Left ventricle myocardium inferior (tissue), 1 donor: Measurements from ENCODE around the gene FNDC4. TPM values are rescaled to one million over a fixed set of nuclear protein-coding genes. Genes with fewer than 3 reads are reported as not detected.

Experiments used
- DNase-seq: peaks from one replicate; pipeline ENCODE4 v3.0.0-alpha.2; 2020
- H3K27ac ChIP-seq: fragments of 200-600 bp; replicated peaks from 2 replicates; pipeline ENCODE4 v1.8.0; 2021
- H3K27me3 ChIP-seq: fragments of 200-600 bp; 2 replicates; pipeline ENCODE4 v1.8.0; 2021; ENCODE audit warnings: low read depth
- H3K36me3 ChIP-seq: fragments of 200-600 bp; 2 replicates; pipeline ENCODE4 v1.8.0; 2021
- H3K4me1 ChIP-seq: fragments of 200-600 bp; 2 replicates; pipeline ENCODE4 v1.8.0; 2021
- H3K4me3 ChIP-seq: fragments of 200-600 bp; 2 replicates; pipeline ENCODE4 v1.8.0; 2021; ENCODE audit warnings: mild to moderate bottlenecking, moderate library complexity
- H3K9me3 ChIP-seq: fragments of 200-600 bp; replicated peaks from 2 replicates; pipeline ENCODE4 v1.8.0; 2021
- intact Hi-C: fragments of 100-400 bp; cut with micrococcal nuclease; formaldehyde crosslinking; loops from one replicate; pipeline ENCODE4 v1.11.0; 2022
- total RNA-seq: library from RNA; stranded (reverse); fragmentation: NEBNext Ultra II Directional; extraction: Animal tissue kit (Norgen Biotek cat#: 25700); gene quantifications from one replicate; pipeline ENCODE4 v1.2.1, GENCODE V29; 2021
- TF ChIP-seq, protein P1 (sequence below): fragments of 200-600 bp; IDR thresholded peaks from 2 replicates; pipeline ENCODE4 v1.8.0; 2021; ENCODE audit warnings: antibody characterized with exemption, mild to moderate bottlenecking, borderline replicate concordance
- donor health status: DM: no; HTN: yes; CAD: no; lungs with severe emphysema.

Gene FNDC4
- total RNA-seq, 1 donor from 2014 or later, result 1.7 TPM

DNA sequence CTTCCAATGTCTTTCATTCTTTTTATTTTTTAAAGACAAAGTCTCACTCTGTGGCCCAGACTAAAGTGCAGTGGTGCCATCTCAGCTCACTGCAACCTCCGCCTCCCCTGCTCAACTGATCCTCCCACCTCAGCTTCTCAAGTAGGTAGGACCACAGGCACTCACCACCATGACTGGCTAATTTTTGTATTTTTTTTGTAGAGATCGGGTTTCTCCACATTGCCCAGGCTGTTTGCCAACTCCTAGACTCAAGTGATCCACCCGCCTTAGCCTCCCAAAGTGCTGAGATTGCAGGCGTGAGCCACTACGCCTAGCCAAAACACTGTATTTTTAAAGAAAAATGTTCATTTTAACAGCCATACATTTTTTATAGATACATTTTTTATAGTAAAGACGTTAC, 14.3 kb upstream of the FNDC4 start:
- no peak overlapping the region for H3K27ac ChIP-seq
- no peaks in the 10 kb centered on the region for H3K4me1 ChIP-seq
- intact Hi-C loops, result no loop called here
- no peaks in the 10 kb centered on the region for H3K9me3 ChIP-seq
- no peak overlapping the region for H3K4me3 ChIP-seq
- TF ChIP-seq, protein P1, sequence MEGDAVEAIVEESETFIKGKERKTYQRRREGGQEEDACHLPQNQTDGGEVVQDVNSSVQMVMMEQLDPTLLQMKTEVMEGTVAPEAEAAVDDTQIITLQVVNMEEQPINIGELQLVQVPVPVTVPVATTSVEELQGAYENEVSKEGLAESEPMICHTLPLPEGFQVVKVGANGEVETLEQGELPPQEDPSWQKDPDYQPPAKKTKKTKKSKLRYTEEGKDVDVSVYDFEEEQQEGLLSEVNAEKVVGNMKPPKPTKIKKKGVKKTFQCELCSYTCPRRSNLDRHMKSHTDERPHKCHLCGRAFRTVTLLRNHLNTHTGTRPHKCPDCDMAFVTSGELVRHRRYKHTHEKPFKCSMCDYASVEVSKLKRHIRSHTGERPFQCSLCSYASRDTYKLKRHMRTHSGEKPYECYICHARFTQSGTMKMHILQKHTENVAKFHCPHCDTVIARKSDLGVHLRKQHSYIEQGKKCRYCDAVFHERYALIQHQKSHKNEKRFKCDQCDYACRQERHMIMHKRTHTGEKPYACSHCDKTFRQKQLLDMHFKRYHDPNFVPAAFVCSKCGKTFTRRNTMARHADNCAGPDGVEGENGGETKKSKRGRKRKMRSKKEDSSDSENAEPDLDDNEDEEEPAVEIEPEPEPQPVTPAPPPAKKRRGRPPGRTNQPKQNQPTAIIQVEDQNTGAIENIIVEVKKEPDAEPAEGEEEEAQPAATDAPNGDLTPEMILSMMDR, result no peak
- peaks cover 22% of the 10 kb centered on the region for H3K27me3 ChIP-seq
- DNase-seq, result no peak
- H3K36me3 ChIP-seq, result no peaks in the 10 kb centered on the region

DNA sequence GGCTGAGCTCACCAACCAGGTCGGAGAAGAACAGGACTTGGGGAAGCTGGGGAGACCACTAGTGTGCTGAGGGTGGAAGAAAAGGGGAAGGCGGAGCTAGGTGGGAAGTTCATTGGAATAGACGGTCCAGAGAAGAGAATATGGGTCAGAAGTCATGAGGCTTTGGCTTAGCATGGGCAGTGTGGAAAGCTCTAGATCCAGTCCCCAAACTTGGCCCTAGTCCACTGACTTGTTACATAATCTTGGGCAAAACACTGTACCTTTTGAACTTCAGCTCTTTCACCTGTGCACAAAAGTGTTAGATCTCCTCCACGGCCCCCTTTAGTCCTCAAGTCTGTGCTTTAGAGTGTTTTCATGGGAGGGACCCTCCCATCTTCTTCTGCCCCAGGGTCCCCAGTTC, 12.3 kb upstream of the FNDC4 start:
- no peaks in the 10 kb centered on the region for H3K4me1 ChIP-seq
- no peaks in the 10 kb centered on the region for H3K36me3 ChIP-seq
- no peak for DNase-seq
- peaks cover 12% of the 10 kb centered on the region for H3K27me3 ChIP-seq
- H3K9me3 ChIP-seq, result no peaks in the 10 kb centered on the region
- no peak overlapping the region for H3K27ac ChIP-seq
- TF ChIP-seq, protein P1, result no peak
- no peak overlapping the region for H3K4me3 ChIP-seq
- intact Hi-C loops, result no loop called here

DNA sequence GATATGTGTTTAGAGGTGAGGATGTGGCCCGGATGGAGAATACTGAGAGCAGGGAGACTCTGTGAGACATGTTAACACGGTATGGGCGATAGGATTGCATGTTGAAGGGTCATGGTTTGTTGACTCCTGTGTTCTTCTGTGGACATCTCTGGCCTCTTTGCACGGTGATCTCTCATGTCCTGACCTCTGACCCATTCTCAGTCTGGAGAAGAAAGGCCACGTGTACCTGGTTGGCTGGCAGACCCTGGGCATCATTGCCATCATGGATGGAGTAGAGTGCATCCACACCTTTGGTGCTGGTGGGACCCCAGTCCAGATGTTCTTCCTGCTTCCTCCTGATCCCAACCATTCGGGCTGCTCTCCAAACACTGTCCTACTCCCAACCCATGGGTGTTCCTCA, 11.6 kb upstream of the FNDC4 start:
- Histone ChIP-seq H3K27me3 (peaks cover 12% of the 10 kb centered on the region), H3K27ac (no peak overlapping the region), H3K9me3 (no peaks in the 10 kb centered on the region), H3K4me3 (no peak overlapping the region), H3K36me3 (no peaks in the 10 kb centered on the region), H3K4me1 (no peaks in the 10 kb centered on the region)
- no peak for DNase-seq
- intact Hi-C loops, result no loop called here
- TF ChIP-seq, protein P1, result no peak

DNA sequence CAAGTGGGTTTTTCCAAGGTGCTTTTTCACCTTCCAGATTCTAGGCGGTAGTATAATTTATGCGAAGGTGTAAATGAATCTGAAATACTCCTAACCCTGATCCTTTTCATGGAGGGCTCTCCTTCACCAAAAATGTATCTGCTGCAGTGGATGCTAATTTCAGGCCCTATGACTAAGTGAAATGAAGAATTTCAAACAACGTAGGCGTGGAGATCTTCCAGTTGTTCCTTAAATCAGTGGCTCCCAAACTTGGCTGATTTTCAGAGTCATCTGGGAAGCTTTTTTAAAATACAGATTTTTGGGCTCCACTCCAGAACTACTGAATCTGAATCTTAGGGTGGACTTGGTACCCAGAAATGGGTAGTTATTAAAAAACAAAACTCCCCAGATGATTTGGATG, 7.1 kb upstream of the FNDC4 start:
- peaks cover 9% of the 10 kb centered on the region for H3K27me3 ChIP-seq
- TF ChIP-seq, protein P1, result no peak
- no peaks in the 10 kb centered on the region for H3K36me3 ChIP-seq
- no peak overlapping the region for H3K27ac ChIP-seq
- no peaks in the 10 kb centered on the region for H3K9me3 ChIP-seq
- intact Hi-C loops, result no loop called here
- H3K4me3 ChIP-seq, result no peak overlapping the region
- DNase-seq, result no peak
- no peaks in the 10 kb centered on the region for H3K4me1 ChIP-seq

DNA sequence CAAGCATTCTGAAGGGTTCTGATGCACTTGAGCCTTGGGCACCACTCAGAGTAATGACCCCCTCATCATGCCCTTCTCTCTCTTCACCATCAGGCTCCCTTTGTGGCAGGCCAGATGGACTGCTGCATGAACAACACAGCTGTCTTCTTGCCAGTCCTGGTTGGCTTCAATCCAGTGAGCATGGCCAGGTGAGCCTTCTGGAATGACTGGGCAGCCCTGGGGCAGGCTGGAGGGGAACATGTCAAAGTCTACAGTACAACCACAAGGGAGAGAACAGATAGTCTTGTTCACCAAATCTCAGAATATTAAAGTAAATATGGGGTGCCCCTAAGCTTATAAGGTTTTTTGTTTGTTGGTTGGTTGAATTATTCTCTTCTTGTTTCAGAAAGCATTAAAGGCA, 6.0 kb upstream of the FNDC4 start:
- Histone ChIP-seq H3K27ac (no peak overlapping the region), H3K4me3 (no peak overlapping the region), H3K4me1 (peaks cover 9% of the 10 kb centered on the region), H3K27me3 (peaks cover 19% of the 10 kb centered on the region), H3K9me3 (no peaks in the 10 kb centered on the region), H3K36me3 (no peaks in the 10 kb centered on the region)
- intact Hi-C loops, result no loop called here
- TF ChIP-seq, protein P1, result no peak
- DNase-seq, result no peak

DNA sequence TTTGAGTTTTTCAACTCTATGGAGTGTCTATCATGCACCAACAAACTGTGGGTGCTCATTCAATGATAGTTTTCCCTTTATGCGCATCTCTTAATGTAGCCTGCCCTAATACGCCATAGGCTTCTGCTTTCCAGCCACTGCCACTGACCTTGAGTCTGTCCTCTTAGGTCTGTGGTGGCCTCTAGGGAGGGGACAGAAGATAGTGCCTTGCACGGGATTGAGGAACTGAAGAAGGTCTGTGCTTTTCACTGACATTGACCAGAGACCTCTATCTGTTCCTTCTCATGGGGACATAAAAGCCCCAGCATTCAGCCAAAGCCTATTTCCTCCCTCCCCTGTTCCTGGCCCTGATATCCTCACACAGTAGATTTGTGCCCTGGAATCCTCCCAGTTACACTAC, 4.0 kb upstream of the FNDC4 start:
- Histone ChIP-seq H3K4me1 (peaks cover 21% of the 10 kb centered on the region), H3K9me3 (no peaks in the 10 kb centered on the region), H3K27me3 (peaks cover 32% of the 10 kb centered on the region), H3K27ac (no peak overlapping the region), H3K36me3 (no peaks in the 10 kb centered on the region), H3K4me3 (no peak overlapping the region)
- no peak for DNase-seq
- intact Hi-C loops, result no loop called here
- TF ChIP-seq, protein P1, result no peak
